ENCODE data around the gene LYRM1.
"Not testable (repeated sequence)": the region's sequence is repeated elsewhere in the genome, so short reads cannot be mapped to it uniquely, and the experiment has no call there.

LYRM1 gene

GRCh38 chr16:20902426-20902825 is 1.9 kb downstream of the LYRM1 start:
- no peak for DNase-seq (ENCODE audit: low spot score)

GRCh38 chr16:20903116-20903898 is 2.7 kb downstream of the LYRM1 start:
- DNase-seq (ENCODE audit: low spot score): no peak

- no peak for DNase-seq (ENCODE audit: low spot score)
Observed at GRCh38 chr16:20903899-20904506, 3.4 kb downstream of the LYRM1 start.

- DNase-seq (ENCODE audit: low spot score): no peak
Observed at GRCh38 chr16:20904507-20905081, 4.0 kb downstream of the LYRM1 start.

- no peak for DNase-seq (ENCODE audit: low spot score)
Observed at GRCh38 chr16:20905576-20905975, 5.0 kb downstream of the LYRM1 start.

- no peak for DNase-seq (ENCODE audit: low spot score)
Observed at GRCh38 chr16:20906341-20907255, 6.0 kb downstream of the LYRM1 start.

- no peak for DNase-seq (ENCODE audit: low spot score)
Observed at GRCh38 chr16:20910781-20911321, 10.3 kb downstream of the LYRM1 start.

- DNase-seq (ENCODE audit: low spot score): no peak
Observed at GRCh38 chr16:20911361-20911760, 10.8 kb downstream of the LYRM1 start.

- no peak for DNase-seq (ENCODE audit: low spot score)
Observed at GRCh38 chr16:20916289-20916688, 15.7 kb downstream of the LYRM1 start.

- DNase-seq (ENCODE audit: low spot score): no peak
Observed at GRCh38 chr16:20916942-20917341, 16.4 kb downstream of the LYRM1 start.

- no peak for DNase-seq (ENCODE audit: low spot score)
Observed at GRCh38 chr16:20918486-20919239, 18.1 kb downstream of the LYRM1 start.

- DNase-seq (ENCODE audit: low spot score): no peak
Observed at GRCh38 chr16:20920091-20920490, 19.5 kb downstream of the LYRM1 start.

- DNase-seq (ENCODE audit: low spot score): no peak
Observed at GRCh38 chr16:20920799-20921198, 20.2 kb downstream of the LYRM1 start.

GRCh38 chr16:20923876-20924275 is 23.3 kb downstream of the LYRM1 start:
- DNase-seq (ENCODE audit: low spot score): no peak

GRCh38 chr16:20925751-20926150 is 25.2 kb downstream of the LYRM1 start:
- no peak for DNase-seq (ENCODE audit: low spot score)

GRCh38 chr16:20928774-20929411 is 28.3 kb downstream of the LYRM1 start:
- DNase-seq (ENCODE audit: low spot score): no peak

- DNase-seq (ENCODE audit: low spot score): not testable (repeated sequence)
Observed at GRCh38 chr16:20929676-20930364, 29.2 kb downstream of the LYRM1 start.

- DNase-seq (ENCODE audit: low spot score): no peak
Observed at GRCh38 chr16:20930365-20930690, 29.8 kb downstream of the LYRM1 start.

GRCh38 chr16:20931066-20931600 is 30.6 kb downstream of the LYRM1 start:
- no peak for DNase-seq (ENCODE audit: low spot score)

GRCh38 chr16:20933589-20933988 is 33.0 kb downstream of the LYRM1 start:
- DNase-seq (ENCODE audit: low spot score): no peak
